NOMO-1 treated with DMSO at 0.1 percent for 48 hours (cell line): ENCODE measurements around the gene DEPDC1.
"Not testable (repeated sequence)": the region's sequence is repeated elsewhere in the genome, so short reads cannot be mapped to it uniquely, and the experiment has no call there.

Experiments
- DNase-seq: peaks from one replicate; lab custom pipeline; 2025; ENCODE audit not compliant: unreplicated experiment; lab: John Stamatoyannopoulos, UW

DEPDC1 gene

GRCh38 chr1:68476626-68477025 is 20.3 kb downstream of the DEPDC1 start:
- DNase-seq = not testable (repeated sequence)

DNA sequence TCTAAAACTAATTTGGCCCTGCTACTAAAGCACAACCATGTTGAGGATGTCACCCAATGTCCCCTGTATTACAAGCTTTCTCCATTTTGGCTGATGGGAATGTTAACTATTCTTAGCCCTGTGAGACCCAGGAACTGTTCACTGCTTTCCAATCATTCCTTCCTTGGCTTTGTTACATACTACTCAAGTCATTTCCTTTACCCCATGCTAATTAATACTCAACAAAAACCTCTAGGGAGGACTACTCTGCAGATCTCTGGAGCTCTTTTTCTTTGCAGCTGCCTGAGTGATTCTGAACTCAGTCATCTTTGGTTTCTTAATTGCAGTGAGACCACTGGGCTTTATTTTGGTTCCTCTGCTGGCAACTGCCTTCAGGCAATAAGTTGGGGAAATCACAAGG is 23.8 kb downstream of the DEPDC1 start:
- DNase-seq = no peak

DNA sequence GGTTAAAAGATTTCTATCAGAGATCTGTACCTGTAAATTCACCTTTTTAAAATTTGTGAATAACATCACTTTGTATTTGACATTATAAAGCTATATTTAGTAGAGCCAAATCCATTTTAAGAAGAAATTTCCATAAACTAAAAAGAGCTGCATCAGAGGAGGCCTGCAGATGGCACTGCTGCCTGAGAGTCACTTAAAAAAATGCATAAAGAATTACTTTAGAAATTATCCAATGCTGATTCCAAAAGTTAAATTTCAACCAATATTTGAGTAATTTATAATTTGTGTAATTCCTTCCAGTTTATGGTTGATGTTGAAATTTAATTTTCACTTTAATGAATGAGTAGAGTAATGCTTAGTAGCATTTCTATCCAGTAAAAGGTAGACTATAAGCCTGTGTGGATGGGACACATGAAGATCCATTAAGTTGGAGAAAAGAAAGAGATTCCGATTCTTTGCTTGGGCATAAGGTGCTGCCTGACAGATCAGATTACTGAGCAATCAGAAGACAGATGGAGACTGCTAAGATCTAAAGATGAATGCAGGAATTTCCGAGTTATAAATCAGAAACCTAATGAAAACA is 26.4 kb downstream of the DEPDC1 start:
- no peak for DNase-seq

- DNase-seq = no peak
Observed at GRCh38 chr1:68464891-68465290, 32.0 kb downstream of the DEPDC1 start.

DNA sequence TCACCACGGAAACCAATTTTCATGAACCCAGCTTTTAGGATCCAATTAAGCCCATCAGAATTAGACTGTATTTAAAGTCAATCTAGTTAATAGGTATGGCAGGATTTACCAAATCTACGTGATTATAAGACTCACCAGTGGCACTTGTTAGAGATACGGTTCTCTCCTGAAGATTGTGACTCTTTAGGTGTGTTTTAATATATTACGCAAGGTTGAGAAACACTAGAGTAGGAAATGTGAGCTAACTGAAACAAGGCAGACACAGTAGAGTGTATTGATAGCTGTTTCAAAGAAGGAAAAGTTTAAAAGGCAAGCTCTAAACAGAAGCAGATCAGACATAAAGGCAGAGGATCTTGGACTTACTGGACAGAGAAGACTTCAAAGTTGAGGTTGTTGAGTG is 35.9 kb downstream of the DEPDC1 start:
- no peak for DNase-seq

DNA sequence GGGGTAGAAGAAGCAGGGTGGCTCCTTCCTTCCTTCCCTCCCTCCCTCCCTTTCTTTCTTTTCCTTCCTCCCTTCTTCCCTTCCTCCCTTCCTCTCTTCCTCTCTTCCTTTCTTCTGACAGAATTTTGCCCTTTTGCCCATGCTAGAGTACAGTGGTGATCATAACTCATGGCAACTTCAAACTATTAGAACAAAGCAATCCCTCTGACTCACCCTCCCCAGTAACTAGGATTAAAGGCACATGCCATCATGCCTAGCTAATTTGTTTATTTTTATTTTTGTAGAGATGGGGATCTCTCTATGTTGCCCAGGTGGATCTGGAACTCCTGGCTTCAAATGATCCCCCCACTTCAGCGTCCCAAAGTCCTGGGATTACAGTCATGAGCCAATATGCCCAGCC is 37.1 kb downstream of the DEPDC1 start:
- DNase-seq = no peak

- DNase-seq = no peak
Observed at GRCh38 chr1:68459091-68459490, 37.8 kb downstream of the DEPDC1 start.

DNA sequence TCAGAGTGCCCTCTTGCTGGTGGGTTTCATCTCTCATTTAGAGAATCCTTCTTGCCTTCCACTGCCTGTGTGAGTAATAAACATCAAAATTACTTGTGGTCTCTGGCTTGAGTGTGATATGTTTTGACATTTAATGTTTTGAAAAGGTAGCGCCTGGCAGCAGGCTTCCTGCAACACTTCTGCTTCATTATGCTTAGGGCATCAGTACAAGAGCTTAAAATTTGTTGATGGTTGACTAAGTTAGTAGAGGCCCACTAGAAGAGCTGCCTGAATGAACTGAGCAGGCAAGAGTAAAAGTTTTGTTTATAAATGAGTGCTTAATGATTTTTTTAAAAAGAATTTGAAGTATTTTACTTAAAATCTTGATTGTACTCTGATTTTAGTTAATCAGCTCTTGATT is 40.7 kb downstream of the DEPDC1 start:
- DNase-seq = no peak

DNA sequence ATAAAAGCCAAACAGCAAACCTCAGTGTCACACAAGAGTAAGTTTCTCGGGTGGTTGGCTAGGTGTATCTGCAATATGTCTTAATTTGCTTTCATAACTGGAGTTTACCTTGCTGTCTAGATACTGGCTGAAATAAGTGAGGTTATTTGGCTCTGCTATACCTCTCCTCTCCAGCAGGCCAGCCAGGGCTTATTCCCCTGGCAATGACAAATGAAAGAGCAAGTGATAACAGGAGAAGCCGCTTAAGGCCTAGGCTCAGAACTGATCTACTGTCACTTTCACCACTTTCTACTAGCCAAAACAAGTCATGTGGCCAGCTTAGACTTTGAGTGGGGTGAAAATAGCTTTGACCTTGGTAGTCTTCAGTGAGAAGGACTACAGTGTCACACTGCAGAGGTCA is 42.3 kb downstream of the DEPDC1 start:
- DNase-seq = no peak

DNA sequence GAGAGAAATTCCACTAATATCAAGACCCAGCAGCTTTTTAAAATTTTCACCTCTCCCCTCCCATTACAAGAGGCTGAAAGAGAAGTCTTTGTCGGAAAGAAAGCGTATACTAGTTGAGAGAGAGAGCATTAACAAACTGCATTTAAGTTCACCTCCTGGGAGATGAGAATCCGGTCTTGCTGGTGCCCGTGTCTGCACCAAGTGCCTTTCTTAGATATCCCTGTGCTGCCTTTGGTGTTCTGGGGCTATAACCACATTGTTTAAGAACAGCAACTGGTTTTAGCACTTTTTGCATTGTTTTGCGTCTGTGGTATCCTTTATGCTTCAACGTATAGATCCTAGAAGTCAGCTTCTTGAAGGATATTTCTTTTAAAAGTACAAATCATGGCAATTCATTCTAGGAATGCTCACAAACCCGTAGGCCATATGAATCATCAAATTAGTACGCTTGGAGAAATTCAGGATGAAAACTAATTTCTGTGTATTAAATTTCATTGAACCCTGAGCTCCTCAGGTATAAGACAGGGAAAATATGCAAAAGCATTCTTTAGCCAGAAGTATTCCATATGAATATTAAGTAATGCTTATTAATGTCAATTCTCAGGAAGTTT is 43.7 kb downstream of the DEPDC1 start:
- DNase-seq = no peak

DNA sequence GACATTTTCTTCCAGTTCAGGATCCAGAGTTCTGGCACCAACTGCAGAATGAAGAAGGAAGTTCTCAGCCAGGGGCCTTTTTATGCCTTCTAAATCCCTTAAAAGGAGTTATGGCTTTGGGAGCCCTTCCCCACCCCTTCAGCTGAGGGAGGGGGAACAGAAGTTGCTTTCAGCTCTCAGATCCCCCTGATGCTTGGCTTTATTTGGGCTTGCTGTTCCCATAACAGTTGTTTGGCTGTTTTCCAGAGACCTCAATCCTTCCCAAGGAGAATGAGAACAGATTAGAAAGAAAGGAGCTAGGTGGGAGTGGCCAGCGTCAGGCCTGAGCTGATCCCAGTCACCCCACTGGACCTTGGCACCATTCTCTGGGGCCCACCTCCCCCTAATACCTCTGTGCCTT is 47.0 kb downstream of the DEPDC1 start, which contains the start of gene RPE65:
RPE65 (minus strand) TSS at position 54 of the 400 bp plus-strand sequence; CDS start at position 5, 49 bp downstream.
- no peak for DNase-seq

DNA sequence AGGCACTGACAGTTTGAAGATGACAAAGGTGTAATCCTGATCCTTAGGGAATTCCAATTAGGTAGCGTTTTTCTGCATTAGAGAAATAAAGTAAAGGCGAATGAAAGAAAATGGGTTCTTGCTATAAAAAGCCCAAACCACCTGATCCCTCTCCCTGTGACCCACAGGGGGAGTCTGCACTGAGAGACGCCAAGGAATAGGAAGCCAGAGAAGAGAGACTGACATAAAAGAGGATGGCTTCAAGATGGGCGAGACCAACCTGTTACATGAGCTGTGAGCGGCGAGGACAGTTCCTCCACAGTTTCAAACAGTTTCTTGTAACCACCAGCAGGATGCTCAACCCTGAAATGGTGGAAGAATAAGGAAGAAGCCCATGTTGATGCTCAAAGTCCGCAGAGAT is 48.5 kb downstream of the DEPDC1 start:
- DNase-seq = no peak

DNA sequence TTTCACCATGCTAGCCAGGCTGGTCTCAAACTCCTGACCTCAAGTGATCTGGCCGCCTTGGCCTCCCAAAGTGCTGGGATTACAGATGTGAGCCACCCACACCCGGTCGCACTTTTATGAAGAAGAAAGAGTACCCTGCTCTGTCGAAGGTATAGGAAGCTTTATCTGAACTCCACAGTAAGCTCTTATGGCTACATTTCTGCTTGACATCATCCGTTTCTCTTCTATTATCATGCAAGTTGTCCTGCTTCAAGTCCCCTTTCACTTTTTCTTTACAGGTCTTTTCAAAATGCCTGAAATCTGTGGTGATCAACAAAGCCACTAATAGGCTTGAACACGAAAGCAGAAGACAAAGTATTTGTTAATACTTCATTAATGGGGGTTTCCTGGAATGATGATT is 51.2 kb downstream of the DEPDC1 start:
- no peak for DNase-seq

DNA sequence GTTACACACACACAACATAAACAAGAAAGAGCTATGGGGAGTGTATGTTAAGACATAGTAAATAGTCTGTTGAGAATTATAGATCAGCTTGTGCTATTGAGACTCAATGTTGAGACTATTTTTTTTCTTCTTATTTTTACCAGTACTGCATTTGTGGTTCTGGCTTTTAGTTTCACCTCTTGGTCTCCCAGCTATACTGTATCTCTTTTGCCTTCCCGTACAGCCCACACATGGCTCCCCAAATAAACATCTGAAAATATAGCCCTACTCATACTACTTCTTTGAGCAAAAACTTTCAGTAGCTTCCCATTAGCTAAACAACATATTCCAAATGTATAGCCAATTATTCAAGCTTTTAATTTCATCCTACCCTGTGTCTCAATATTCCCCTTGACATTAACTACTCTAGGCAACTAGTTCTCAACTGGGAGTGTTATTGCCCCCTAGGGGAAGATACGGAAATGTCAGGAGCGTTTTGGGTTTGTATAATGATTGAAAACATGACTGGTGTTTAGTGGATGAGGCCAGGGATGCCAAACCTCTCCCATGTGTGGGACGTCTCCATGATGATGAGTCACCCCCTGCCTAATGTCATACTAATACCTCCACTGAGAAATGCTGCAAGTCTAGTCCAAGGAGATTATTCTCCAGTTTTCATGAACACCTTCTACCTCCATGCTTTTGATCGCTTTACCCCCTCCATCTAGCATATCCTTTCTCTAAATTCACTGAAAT is 53.9 kb downstream of the DEPDC1 start:
- DNase-seq = peak; percentile 38

DNA sequence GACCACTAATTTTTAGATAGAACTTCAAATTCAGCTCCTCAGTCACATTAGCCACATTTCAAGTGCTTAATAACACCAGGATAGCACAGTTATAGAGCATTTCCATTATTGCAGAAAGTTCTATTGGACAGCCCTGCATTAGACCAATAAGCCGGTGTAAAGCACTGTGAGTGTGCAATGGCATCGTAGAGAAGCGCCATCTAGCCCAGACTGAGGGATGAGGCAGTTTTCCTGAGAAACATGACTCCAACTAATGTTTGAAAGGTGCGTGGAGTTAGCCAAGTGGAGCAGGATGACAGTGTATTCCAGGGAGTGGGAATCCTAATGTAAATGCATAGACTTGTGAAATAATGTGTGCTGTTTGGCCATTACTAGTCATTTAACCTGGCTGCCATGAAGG is 54.9 kb downstream of the DEPDC1 start:
- DNase-seq = no peak

- DNase-seq = no peak
Observed at GRCh38 chr1:68438310-68438709, 58.6 kb downstream of the DEPDC1 start.

DNA sequence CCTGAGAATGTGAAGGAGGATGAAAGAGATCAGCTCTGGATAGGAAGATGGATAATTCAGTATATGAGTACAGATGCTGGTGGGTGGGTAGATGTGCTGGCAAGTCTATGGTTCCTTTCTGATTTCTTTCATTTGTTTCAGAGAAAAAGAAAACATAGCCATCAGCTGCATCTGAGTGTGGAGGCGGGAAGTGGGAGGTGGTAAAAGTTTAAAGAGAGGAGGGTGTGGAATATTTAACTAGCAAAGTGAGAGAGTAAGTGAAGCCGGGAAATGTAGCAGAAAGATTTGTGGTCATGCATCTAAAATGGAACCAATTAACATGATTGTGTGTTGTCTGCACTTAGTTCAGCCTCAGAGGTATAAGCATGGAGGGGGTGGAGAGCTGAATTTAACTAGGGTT is 63.5 kb downstream of the DEPDC1 start:
- no peak for DNase-seq

- DNase-seq = no peak
Observed at GRCh38 chr1:68431076-68431475, 65.8 kb downstream of the DEPDC1 start.

DNA sequence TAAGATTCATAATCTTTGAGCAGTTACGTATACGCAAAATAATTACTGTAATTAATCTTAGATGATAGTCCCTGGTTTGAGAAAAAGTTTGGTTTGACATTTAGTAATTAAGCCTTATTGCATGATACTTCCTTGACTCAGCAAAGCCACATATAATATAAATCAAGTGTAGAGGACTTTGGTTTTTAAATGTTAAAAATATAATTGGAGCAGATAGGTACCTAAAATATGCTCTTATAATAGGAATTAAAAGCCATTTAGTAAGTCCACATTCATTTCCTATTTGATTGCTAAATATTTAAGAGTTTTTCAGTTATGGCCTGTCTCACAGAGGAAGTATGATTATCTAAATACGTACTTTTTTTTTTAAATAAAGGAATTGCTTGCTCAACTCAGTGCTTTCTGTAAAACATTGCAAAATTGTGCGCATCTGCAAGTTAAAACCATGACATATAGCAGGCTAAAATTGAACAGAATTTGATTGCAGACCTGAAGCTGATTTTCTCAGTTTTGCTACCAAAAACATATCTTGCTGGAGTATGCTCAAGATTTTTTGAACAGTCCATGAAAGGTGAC is 67.6 kb downstream of the DEPDC1 start:
- peak; percentile 70 for DNase-seq

- no peak for DNase-seq
Observed at GRCh38 chr1:68426594-68426993, 70.3 kb downstream of the DEPDC1 start.
